BLaER1 (cell line): ENCODE data around the gene SREK1.
A peak's percentile ranks its signal among the peaks of the same experiment; 100 is the strongest.
"Not testable (repeated sequence)": the region's sequence is repeated elsewhere in the genome, so short reads cannot be mapped to it uniquely, and the experiment has no call there.

Experiments used
- H3K27ac ChIP-seq: shearing (Covaris generic); formaldehyde crosslinking; 2 replicates; pipeline ENCODE4 v1.8.1; 2022
- H3K27me3 ChIP-seq: shearing (Covaris generic); formaldehyde crosslinking; 2 replicates; pipeline ENCODE4 v1.8.1; 2022
- H3K36me3 ChIP-seq: shearing (Covaris generic); formaldehyde crosslinking; 2 replicates; pipeline ENCODE4 v1.8.1; 2022
- H3K4me1 ChIP-seq: shearing (Covaris generic); formaldehyde crosslinking; 2 replicates; pipeline ENCODE4 v1.8.1; 2022
- H3K4me2 ChIP-seq: shearing (Covaris generic); formaldehyde crosslinking; 2 replicates; pipeline ENCODE4 v1.8.1; 2022
- H3K4me3 ChIP-seq: shearing (Covaris generic); formaldehyde crosslinking; 2 replicates; pipeline ENCODE4 v1.8.1; 2022
- H3K9ac ChIP-seq: shearing (Covaris generic); formaldehyde crosslinking; 2 replicates; pipeline ENCODE4 v1.8.1; 2022
- H3K9me3 ChIP-seq: shearing (Covaris generic); formaldehyde crosslinking; 2 replicates; pipeline ENCODE4 v1.8.1; 2022
- H4K20me1 ChIP-seq: shearing (Covaris generic); formaldehyde crosslinking; 2 replicates; pipeline ENCODE4 v1.8.1; 2022
- Cebpa-rat ChIP-seq: shearing (Covaris generic); IDR thresholded peaks from 2 replicates; pipeline ENCODE4 v1.8.1; 2022

The SREK1 gene

GRCh38 chr5:66144074-66144833, at the start of gene SREK1:
Gene SREK1 (plus strand): TSS chr5:66144300. CDS start chr5:66144377, 77 bp downstream.
- peaks cover 14% of the 10 kb centered on the region for H3K36me3 ChIP-seq
- H3K9me3 ChIP-seq: peaks cover 9% of the 10 kb centered on the region
- peak within 1 kb of the TSS; percentile 87 for H3K4me2 ChIP-seq
- peak within 1 kb of the TSS; percentile 98 for H3K27ac ChIP-seq
- H3K27me3 ChIP-seq: no peaks in the 10 kb centered on the region
- peak; percentile 90 for TF ChIP-seq Cebpa-rat
- peak within 1 kb of the TSS; percentile 97 for H3K9ac ChIP-seq
- H4K20me1 ChIP-seq: peaks cover 37% of the 10 kb centered on the region
- H3K4me3 ChIP-seq: peak within 1 kb of the TSS; percentile 83
- peaks cover 32% of the 10 kb centered on the region for H3K4me1 ChIP-seq

GRCh38 chr5:66100851-66101250, 43.2 kb upstream of the SREK1 start:
- no peak for TF ChIP-seq Cebpa-rat
- Histone ChIP-seq H3K27ac (no peak overlapping the region), H3K9ac (no peak overlapping the region), H3K4me2 (no peak overlapping the region), H3K4me1 (no peaks in the 10 kb centered on the region), H4K20me1 (no peaks in the 10 kb centered on the region), H3K9me3 (peaks cover 69% of the 10 kb centered on the region), H3K4me3 (no peak overlapping the region), H3K36me3 (peaks cover 9% of the 10 kb centered on the region; the same call in 1 of the 2 replicates), H3K27me3 (no peaks in the 10 kb centered on the region)

GRCh38 chr5:66113160-66113559, 30.9 kb upstream of the SREK1 start:
- H3K4me2 ChIP-seq: no peak overlapping the region
- H3K4me1 ChIP-seq: no peaks in the 10 kb centered on the region
- H3K9ac ChIP-seq: no peak overlapping the region
- TF ChIP-seq Cebpa-rat: no peak
- no peaks in the 10 kb centered on the region for H3K36me3 ChIP-seq
- H3K27ac ChIP-seq: no peak overlapping the region
- no peak overlapping the region for H3K4me3 ChIP-seq
- no peaks in the 10 kb centered on the region for H3K27me3 ChIP-seq
- peaks cover 23% of the 10 kb centered on the region for H3K9me3 ChIP-seq
- no peaks in the 10 kb centered on the region for H4K20me1 ChIP-seq

GRCh38 chr5:66118304-66118703, 25.8 kb upstream of the SREK1 start:
- no peak for TF ChIP-seq Cebpa-rat
- no peaks in the 10 kb centered on the region for H3K4me1 ChIP-seq
- H3K4me3 ChIP-seq: no peak overlapping the region
- H3K27me3 ChIP-seq: no peaks in the 10 kb centered on the region
- no peak overlapping the region for H3K4me2 ChIP-seq
- no peaks in the 10 kb centered on the region for H4K20me1 ChIP-seq
- H3K9me3 ChIP-seq: no peaks in the 10 kb centered on the region
- H3K9ac ChIP-seq: no peak overlapping the region
- no peaks in the 10 kb centered on the region for H3K36me3 ChIP-seq
- no peak overlapping the region for H3K27ac ChIP-seq

- no peak for TF ChIP-seq Cebpa-rat
- H4K20me1 ChIP-seq: no peaks in the 10 kb centered on the region
- H3K4me3 ChIP-seq: no peak overlapping the region
- H3K9ac ChIP-seq: no peak overlapping the region
- no peaks in the 10 kb centered on the region for H3K36me3 ChIP-seq
- H3K9me3 ChIP-seq: no peaks in the 10 kb centered on the region
- no peaks in the 10 kb centered on the region for H3K27me3 ChIP-seq
- no peak overlapping the region for H3K4me2 ChIP-seq
- H3K4me1 ChIP-seq: no peaks in the 10 kb centered on the region
- no peak overlapping the region for H3K27ac ChIP-seq
Observed at GRCh38 chr5:66122379-66123034, 21.6 kb upstream of the SREK1 start.

GRCh38 chr5:66129144-66129543, 15.0 kb upstream of the SREK1 start:
- Histone ChIP-seq H3K4me3 (no peak overlapping the region), H3K4me1 (no peaks in the 10 kb centered on the region), H3K36me3 (no peaks in the 10 kb centered on the region), H3K27me3 (no peaks in the 10 kb centered on the region), H4K20me1 (no peaks in the 10 kb centered on the region), H3K9ac (no peak overlapping the region), H3K4me2 (no peak overlapping the region), H3K27ac (no peak overlapping the region), H3K9me3 (no peaks in the 10 kb centered on the region)
- TF ChIP-seq Cebpa-rat: no peak

- Histone ChIP-seq H3K9me3 (no peaks in the 10 kb centered on the region), H3K4me3 (no peak overlapping the region), H3K27me3 (no peaks in the 10 kb centered on the region), H3K4me2 (no peak overlapping the region), H3K4me1 (no peaks in the 10 kb centered on the region), H3K9ac (no peak overlapping the region), H3K27ac (no peak overlapping the region), H3K36me3 (no peaks in the 10 kb centered on the region), H4K20me1 (no peaks in the 10 kb centered on the region)
- TF ChIP-seq Cebpa-rat: no peak
Observed at GRCh38 chr5:66130493-66130892, 13.6 kb upstream of the SREK1 start.

- H3K4me2 ChIP-seq: no peak overlapping the region
- H3K9me3 ChIP-seq: no peaks in the 10 kb centered on the region
- no peak overlapping the region for H3K27ac ChIP-seq
- no peak for TF ChIP-seq Cebpa-rat
- no peaks in the 10 kb centered on the region for H4K20me1 ChIP-seq
- no peaks in the 10 kb centered on the region for H3K36me3 ChIP-seq
- H3K9ac ChIP-seq: no peak overlapping the region
- H3K27me3 ChIP-seq: no peaks in the 10 kb centered on the region
- no peak overlapping the region for H3K4me3 ChIP-seq
- H3K4me1 ChIP-seq: no peaks in the 10 kb centered on the region
Observed at GRCh38 chr5:66134407-66134861, 9.7 kb upstream of the SREK1 start.

- H3K4me2 ChIP-seq: no peak overlapping the region
- TF ChIP-seq Cebpa-rat: no peak
- H4K20me1 ChIP-seq: no peaks in the 10 kb centered on the region
- H3K9ac ChIP-seq: no peak overlapping the region
- no peaks in the 10 kb centered on the region for H3K36me3 ChIP-seq
- no peaks in the 10 kb centered on the region for H3K4me1 ChIP-seq
- H3K27ac ChIP-seq: no peak overlapping the region
- H3K9me3 ChIP-seq: no peaks in the 10 kb centered on the region
- no peak overlapping the region for H3K4me3 ChIP-seq
- no peaks in the 10 kb centered on the region for H3K27me3 ChIP-seq
Observed at GRCh38 chr5:66136053-66136452, 8.0 kb upstream of the SREK1 start.

GRCh38 chr5:66136944-66137343, 7.2 kb upstream of the SREK1 start:
- not testable (repeated sequence) for H3K4me2 ChIP-seq, H3K27me3 ChIP-seq, H3K9ac ChIP-seq, H3K27ac ChIP-seq, H3K36me3 ChIP-seq, H3K9me3 ChIP-seq, H3K4me1 ChIP-seq, H3K4me3 ChIP-seq, H4K20me1 ChIP-seq
